ENCODE data around the gene MMAB. TPM values are rescaled to one million over a fixed set of nuclear protein-coding genes. Genes with fewer than 3 reads are reported as not detected.
"Not testable (repeated sequence)": the region's sequence is repeated elsewhere in the genome, so short reads cannot be mapped to it uniquely, and the experiment has no call there.

MMAB gene
- polyA plus RNA-seq, 2 donors, result 42.5 to 50.3 TPM

- Histone ChIP-seq H3K9me3 (ENCODE audit: control insufficient read depth in 2 of 2, insufficient read depth in 1 of 2, low read depth in 1 of 2, low read length in 1 of 2) (peaks cover 0 to 2% of the 10 kb centered on the region in 2 donors), H3K27me3 (ENCODE audit: control insufficient read depth in 1 of 2, insufficient read depth in 2 of 2, low read length in 2 of 2) (no peaks in the 10 kb centered on the region), H3K27ac (ENCODE audit: low read depth in 2 of 2, low read length in 1 of 2) (no peak overlapping the region), H3K36me3 (ENCODE audit: control insufficient read depth in 2 of 2, insufficient read depth in 2 of 2, low read length in 1 of 2) (no peaks in the 10 kb centered on the region), H3K4me1 (ENCODE audit: control insufficient read depth in 2 of 2, insufficient read depth in 2 of 2, low read length in 1 of 2) (no peaks in the 10 kb centered on the region), H3K4me3 (ENCODE audit: low read depth in 1 of 2, low read length in 2 of 2) (no peak overlapping the region)
- 77 to 84% methylated on average over 5 of the region's 5 CpGs for WGBS, 2 donors
Observed at GRCh38 chr12:109605016-109605415, 31.7 kb upstream of the MMAB start.

GRCh38 chr12:109604132-109604585, 30.9 kb upstream of the MMAB start:
- Histone ChIP-seq H3K9me3 (ENCODE audit: control insufficient read depth in 2 of 2, insufficient read depth in 1 of 2, low read depth in 1 of 2, low read length in 1 of 2) (peaks cover 0 to 2% of the 10 kb centered on the region in 2 donors), H3K27me3 (ENCODE audit: control insufficient read depth in 1 of 2, insufficient read depth in 2 of 2, low read length in 2 of 2) (no peaks in the 10 kb centered on the region), H3K27ac (ENCODE audit: low read depth in 2 of 2, low read length in 1 of 2) (no peak overlapping the region), H3K4me1 (ENCODE audit: control insufficient read depth in 2 of 2, insufficient read depth in 2 of 2, low read length in 1 of 2) (no peaks in the 10 kb centered on the region), H3K4me3 (ENCODE audit: low read depth in 1 of 2, low read length in 2 of 2) (no peak overlapping the region), H3K36me3 (ENCODE audit: control insufficient read depth in 2 of 2, insufficient read depth in 2 of 2, low read length in 1 of 2) (no peaks in the 10 kb centered on the region)
- 86 to 90% methylated on average over 3 of the region's 3 CpGs for WGBS, 2 donors

- not testable (repeated sequence) for H3K27me3 ChIP-seq (ENCODE audit: control insufficient read depth in 1 of 2, insufficient read depth in 2 of 2, low read length in 2 of 2)
- 87 to 88% methylated on average over 5 of the region's 5 CpGs for WGBS, 2 donors
Observed at GRCh38 chr12:109602132-109602531, 28.8 kb upstream of the MMAB start.

GRCh38 chr12:109601557-109601956, 28.3 kb upstream of the MMAB start:
- Histone ChIP-seq H3K4me1 (ENCODE audit: control insufficient read depth in 2 of 2, insufficient read depth in 2 of 2, low read length in 1 of 2) (no peaks in the 10 kb centered on the region), H3K27me3 (ENCODE audit: control insufficient read depth in 1 of 2, insufficient read depth in 2 of 2, low read length in 2 of 2) (no peaks in the 10 kb centered on the region), H3K36me3 (ENCODE audit: control insufficient read depth in 2 of 2, insufficient read depth in 2 of 2, low read length in 1 of 2) (peaks cover 0 to 4% of the 10 kb centered on the region in 2 donors), H3K4me3 (ENCODE audit: low read depth in 1 of 2, low read length in 2 of 2) (no peak overlapping the region), H3K27ac (ENCODE audit: low read depth in 2 of 2, low read length in 1 of 2) (no peak overlapping the region), H3K9me3 (ENCODE audit: control insufficient read depth in 2 of 2, insufficient read depth in 1 of 2, low read depth in 1 of 2, low read length in 1 of 2) (peaks cover 0 to 2% of the 10 kb centered on the region in 2 donors)
- 88 to 90% methylated on average over 8 of the region's 8 CpGs for WGBS, 2 donors

More at GRCh38 chr12:109602132-109602531, 28.8 kb upstream of the MMAB start:
- H3K4me3 ChIP-seq (ENCODE audit: low read depth in 1 of 2, low read length in 2 of 2); H3K36me3 ChIP-seq (ENCODE audit: control insufficient read depth in 2 of 2, insufficient read depth in 2 of 2, low read length in 1 of 2); H3K4me1 ChIP-seq (ENCODE audit: control insufficient read depth in 2 of 2, insufficient read depth in 2 of 2, low read length in 1 of 2); H3K27ac ChIP-seq (ENCODE audit: low read depth in 2 of 2, low read length in 1 of 2); H3K9me3 ChIP-seq (ENCODE audit: control insufficient read depth in 2 of 2, insufficient read depth in 1 of 2, low read depth in 1 of 2, low read length in 1 of 2): not testable (repeated sequence)

GRCh38 chr12:109600995-109601394, 27.7 kb upstream of the MMAB start:
- no peaks in the 10 kb centered on the region for H3K4me1 ChIP-seq (ENCODE audit: control insufficient read depth in 2 of 2, insufficient read depth in 2 of 2, low read length in 1 of 2)
- H3K4me3 ChIP-seq (ENCODE audit: low read depth in 1 of 2, low read length in 2 of 2), result no peak overlapping the region
- 88 to 92% methylated on average over 8 of the region's 8 CpGs for WGBS, 2 donors
- H3K27me3 ChIP-seq (ENCODE audit: control insufficient read depth in 1 of 2, insufficient read depth in 2 of 2, low read length in 2 of 2), result no peaks in the 10 kb centered on the region
- H3K9me3 ChIP-seq (ENCODE audit: control insufficient read depth in 2 of 2, insufficient read depth in 1 of 2, low read depth in 1 of 2, low read length in 1 of 2), result peaks cover 0 to 2% of the 10 kb centered on the region in 2 donors
- H3K36me3 ChIP-seq (ENCODE audit: control insufficient read depth in 2 of 2, insufficient read depth in 2 of 2, low read length in 1 of 2), result peaks cover 0 to 10% of the 10 kb centered on the region in 2 donors
- no peak overlapping the region for H3K27ac ChIP-seq (ENCODE audit: low read depth in 2 of 2, low read length in 1 of 2)

- Histone ChIP-seq H3K4me1 (ENCODE audit: control insufficient read depth in 2 of 2, insufficient read depth in 2 of 2, low read length in 1 of 2) (no peaks in the 10 kb centered on the region), H3K27me3 (ENCODE audit: control insufficient read depth in 1 of 2, insufficient read depth in 2 of 2, low read length in 2 of 2) (no peaks in the 10 kb centered on the region), H3K27ac (ENCODE audit: low read depth in 2 of 2, low read length in 1 of 2) (no peak overlapping the region), H3K9me3 (ENCODE audit: control insufficient read depth in 2 of 2, insufficient read depth in 1 of 2, low read depth in 1 of 2, low read length in 1 of 2) (peaks cover 0 to 2% of the 10 kb centered on the region in 2 donors), H3K4me3 (ENCODE audit: low read depth in 1 of 2, low read length in 2 of 2) (no peak overlapping the region), H3K36me3 (ENCODE audit: control insufficient read depth in 2 of 2, insufficient read depth in 2 of 2, low read length in 1 of 2) (peaks cover 0 to 14% of the 10 kb centered on the region in 2 donors)
- 76 to 91% methylated on average over 2 of the region's 2 CpGs for WGBS, 2 donors
Observed at GRCh38 chr12:109600481-109600880, 27.2 kb upstream of the MMAB start.

- Histone ChIP-seq H3K4me3 (ENCODE audit: low read depth in 1 of 2, low read length in 2 of 2) (no peak overlapping the region), H3K9me3 (ENCODE audit: control insufficient read depth in 2 of 2, insufficient read depth in 1 of 2, low read depth in 1 of 2, low read length in 1 of 2) (peaks cover 0 to 2% of the 10 kb centered on the region in 2 donors), H3K27me3 (ENCODE audit: control insufficient read depth in 1 of 2, insufficient read depth in 2 of 2, low read length in 2 of 2) (no peaks in the 10 kb centered on the region), H3K4me1 (ENCODE audit: control insufficient read depth in 2 of 2, insufficient read depth in 2 of 2, low read length in 1 of 2) (no peaks in the 10 kb centered on the region), H3K36me3 (ENCODE audit: control insufficient read depth in 2 of 2, insufficient read depth in 2 of 2, low read length in 1 of 2) (peaks cover 0 to 23% of the 10 kb centered on the region in 2 donors), H3K27ac (ENCODE audit: low read depth in 2 of 2, low read length in 1 of 2) (no peak overlapping the region)
- WGBS, 2 donors, result 88 to 91% methylated on average over 7 of the region's 7 CpGs
Observed at GRCh38 chr12:109599087-109599486, 25.8 kb upstream of the MMAB start.

- H3K9me3 ChIP-seq (ENCODE audit: control insufficient read depth in 2 of 2, insufficient read depth in 1 of 2, low read depth in 1 of 2, low read length in 1 of 2), result peaks cover 0 to 2% of the 10 kb centered on the region in 2 donors
- H3K36me3 ChIP-seq (ENCODE audit: control insufficient read depth in 2 of 2, insufficient read depth in 2 of 2, low read length in 1 of 2), result peaks cover 0 to 26% of the 10 kb centered on the region in 2 donors
- H3K27ac ChIP-seq (ENCODE audit: low read depth in 2 of 2, low read length in 1 of 2), result no peak overlapping the region
- 82 to 85% methylated on average over 11 of the region's 11 CpGs for WGBS, 2 donors
- no peaks in the 10 kb centered on the region for H3K27me3 ChIP-seq (ENCODE audit: control insufficient read depth in 1 of 2, insufficient read depth in 2 of 2, low read length in 2 of 2)
- H3K4me1 ChIP-seq (ENCODE audit: control insufficient read depth in 2 of 2, insufficient read depth in 2 of 2, low read length in 1 of 2), result no peaks in the 10 kb centered on the region
- no peak overlapping the region for H3K4me3 ChIP-seq (ENCODE audit: low read depth in 1 of 2, low read length in 2 of 2)
Observed at GRCh38 chr12:109598428-109598854, 25.1 kb upstream of the MMAB start.

- Histone ChIP-seq H3K36me3 (ENCODE audit: control insufficient read depth in 2 of 2, insufficient read depth in 2 of 2, low read length in 1 of 2) (peaks cover 0 to 31% of the 10 kb centered on the region in 2 donors), H3K27ac (ENCODE audit: low read depth in 2 of 2, low read length in 1 of 2) (no peak overlapping the region), H3K27me3 (ENCODE audit: control insufficient read depth in 1 of 2, insufficient read depth in 2 of 2, low read length in 2 of 2) (no peaks in the 10 kb centered on the region), H3K4me3 (ENCODE audit: low read depth in 1 of 2, low read length in 2 of 2) (no peak overlapping the region), H3K4me1 (ENCODE audit: control insufficient read depth in 2 of 2, insufficient read depth in 2 of 2, low read length in 1 of 2) (no peaks in the 10 kb centered on the region), H3K9me3 (ENCODE audit: control insufficient read depth in 2 of 2, insufficient read depth in 1 of 2, low read depth in 1 of 2, low read length in 1 of 2) (peaks cover 0 to 2% of the 10 kb centered on the region in 2 donors)
- 39 to 41% methylated on average over 27 of the region's 27 CpGs for WGBS, 2 donors
Observed at GRCh38 chr12:109597795-109598427, 24.6 kb upstream of the MMAB start.

GRCh38 chr12:109597414-109597794, 24.1 kb upstream of the MMAB start:
- WGBS, 2 donors, result 41 to 46% methylated on average over 11 of the region's 11 CpGs
- Histone ChIP-seq H3K36me3 (ENCODE audit: control insufficient read depth in 2 of 2, insufficient read depth in 2 of 2, low read length in 1 of 2) (peaks cover 0 to 34% of the 10 kb centered on the region in 2 donors), H3K9me3 (ENCODE audit: control insufficient read depth in 2 of 2, insufficient read depth in 1 of 2, low read depth in 1 of 2, low read length in 1 of 2) (peaks cover 0 to 2% of the 10 kb centered on the region in 2 donors), H3K4me1 (ENCODE audit: control insufficient read depth in 2 of 2, insufficient read depth in 2 of 2, low read length in 1 of 2) (no peaks in the 10 kb centered on the region), H3K27me3 (ENCODE audit: control insufficient read depth in 1 of 2, insufficient read depth in 2 of 2, low read length in 2 of 2) (no peaks in the 10 kb centered on the region), H3K4me3 (ENCODE audit: low read depth in 1 of 2, low read length in 2 of 2) (no peak overlapping the region), H3K27ac (ENCODE audit: low read depth in 2 of 2, low read length in 1 of 2) (no peak overlapping the region)
